ENCODE results near the gene APBA2.

GRCh38 chr15:29043736-29044502 lies 158.1 kb downstream of the APBA2 start:
- no peak for TF ChIP-seq CTCF (IDR thresholded peaks at IDR 0.05)
- TF ChIP-seq EP300 (IDR thresholded peaks at IDR 0.05; ENCODE audit: low read depth) = no peak
- no peak for TF ChIP-seq POLR2A (IDR thresholded peaks at IDR 0.05)

Data from transverse colon (tissue), 3 donors.